Kidney tubule cell (primary cell): Measurements from ENCODE around the gene CSF3R.
"Not testable (repeated sequence)": the region's sequence is repeated elsewhere in the genome, so short reads cannot be mapped to it uniquely, and the experiment has no call there.

Source experiments
- DNase-seq: peaks from one replicate; pipeline ENCODE4 v3.0.0-alpha.2; 2018; ENCODE audit warnings: low spot score

The CSF3R gene

DNA sequence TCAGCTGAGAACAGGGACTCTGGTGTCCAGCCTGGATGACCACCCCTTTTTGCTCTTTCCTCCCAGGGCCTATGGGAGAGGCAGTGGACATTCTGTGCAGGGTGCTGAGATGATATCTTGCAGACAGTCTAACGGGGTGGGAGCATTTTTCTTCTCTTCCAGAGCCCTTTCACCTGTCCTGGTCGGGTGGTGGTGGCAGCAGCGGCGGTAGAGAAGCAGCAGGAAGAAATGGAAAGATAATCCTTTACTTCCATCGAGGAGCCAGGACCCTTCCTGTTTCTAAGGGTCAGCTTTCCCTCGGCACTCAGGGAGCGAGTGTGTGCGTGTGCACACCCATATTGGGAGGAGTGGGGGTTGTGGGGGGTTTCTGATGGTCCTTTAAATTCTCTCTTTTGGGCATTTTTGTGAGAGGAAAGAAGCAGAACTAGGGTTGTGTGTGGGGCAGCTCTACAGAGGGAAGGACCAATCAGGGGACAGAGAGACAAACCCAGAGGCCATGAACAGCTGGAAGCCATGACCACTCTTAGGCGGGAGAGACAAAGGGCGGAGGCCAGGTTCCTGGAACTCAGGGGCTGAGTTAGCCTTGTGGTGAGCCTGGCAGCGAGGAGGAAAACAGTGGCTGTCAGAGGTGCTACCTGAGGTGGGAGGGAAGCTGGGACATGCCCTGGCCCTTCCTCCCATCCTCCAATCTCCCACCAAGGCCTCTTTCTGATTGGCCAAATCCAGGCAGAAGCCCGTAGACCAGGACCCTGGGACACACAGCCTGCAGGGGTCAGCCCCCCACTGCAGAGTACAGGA is 31.2 kb upstream of the CSF3R start:
- no peak for DNase-seq

DNA sequence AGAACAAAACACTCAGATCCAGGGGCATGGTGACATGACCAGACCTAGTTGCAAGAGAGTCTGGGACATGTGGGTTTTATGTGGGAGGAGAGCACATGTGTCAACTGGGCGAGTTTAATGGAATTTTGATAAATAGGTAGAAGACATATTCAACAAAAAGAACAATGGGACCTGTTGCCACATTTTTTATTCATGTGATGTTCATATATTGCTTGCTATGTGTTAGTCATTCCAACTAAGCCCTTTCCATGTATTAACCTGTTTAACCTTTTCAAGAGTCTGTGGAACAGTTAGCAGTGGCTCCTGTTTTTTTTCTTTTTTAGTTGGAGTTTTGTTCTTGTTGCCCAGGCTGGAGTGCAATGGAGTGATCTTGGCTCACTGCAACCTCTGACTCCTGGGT is 30.1 kb upstream of the CSF3R start:
- no peak for DNase-seq

DNA sequence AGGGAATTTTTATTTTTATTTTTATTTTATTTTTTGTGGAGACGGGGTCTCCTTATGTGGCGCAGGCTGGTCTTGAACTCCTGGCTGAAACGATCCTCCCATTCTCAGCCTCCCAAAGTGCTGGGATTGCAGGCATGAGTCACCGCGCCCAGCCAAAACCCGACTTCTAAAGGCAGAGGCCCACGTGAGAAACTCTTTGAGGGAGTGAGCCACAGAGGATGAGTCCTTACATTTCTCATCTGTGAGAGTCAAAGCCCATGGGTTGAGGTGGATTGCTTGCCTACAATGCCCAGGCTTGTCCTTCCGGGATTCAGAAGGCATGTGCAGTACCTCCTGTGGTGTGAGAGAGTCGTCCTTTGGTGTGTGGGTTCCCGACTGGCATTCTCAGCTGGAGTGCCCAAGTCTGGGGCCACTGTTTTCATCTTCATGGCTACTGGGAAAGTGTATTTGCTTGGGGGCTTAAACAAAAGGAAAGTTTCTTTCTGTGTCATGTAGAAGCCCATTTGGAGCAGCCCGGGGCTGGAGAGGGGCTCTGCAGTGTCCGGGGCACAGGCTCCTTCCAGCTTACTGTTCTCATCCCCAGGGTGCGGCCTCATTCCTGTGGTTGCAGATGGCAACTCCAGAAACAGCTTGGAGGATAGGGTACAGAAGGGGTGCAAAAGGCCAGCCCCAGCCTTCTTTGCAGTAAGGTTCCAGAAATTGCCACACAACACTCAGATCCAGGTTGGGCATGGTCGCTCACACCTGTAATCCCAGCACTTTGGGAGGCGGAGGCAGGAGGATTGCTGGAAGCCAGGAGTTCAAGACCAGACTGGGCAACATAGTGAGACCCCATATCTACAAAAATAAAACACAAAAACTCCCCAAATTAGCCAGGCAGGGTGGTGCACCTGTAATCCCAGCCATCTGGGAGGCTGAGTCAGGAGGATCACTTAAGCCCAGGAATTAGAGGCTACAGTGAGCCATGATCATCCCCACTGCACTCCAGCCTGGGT is 29.4 kb upstream of the CSF3R start:
- DNase-seq = no peak

DNA sequence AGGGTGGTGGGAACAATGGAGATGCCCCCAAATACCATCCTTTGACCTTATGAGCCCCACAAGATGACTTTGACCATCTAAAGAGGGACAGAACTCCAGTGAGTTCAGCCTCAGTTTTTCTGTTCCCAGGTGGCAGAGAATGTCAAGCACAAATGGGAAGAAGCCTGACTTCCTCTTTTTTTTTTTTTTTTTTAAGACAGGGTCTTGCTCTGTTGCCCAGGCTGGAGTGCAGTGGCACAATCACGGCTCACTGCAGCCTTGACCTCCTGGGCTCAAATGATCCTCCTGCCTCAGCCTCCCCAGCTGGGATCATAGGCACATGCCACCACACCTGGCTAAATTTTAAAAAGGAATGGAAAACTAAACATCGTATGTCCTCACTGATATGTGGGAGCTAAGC is 28.5 kb upstream of the CSF3R start:
- not testable (repeated sequence) for DNase-seq

DNA sequence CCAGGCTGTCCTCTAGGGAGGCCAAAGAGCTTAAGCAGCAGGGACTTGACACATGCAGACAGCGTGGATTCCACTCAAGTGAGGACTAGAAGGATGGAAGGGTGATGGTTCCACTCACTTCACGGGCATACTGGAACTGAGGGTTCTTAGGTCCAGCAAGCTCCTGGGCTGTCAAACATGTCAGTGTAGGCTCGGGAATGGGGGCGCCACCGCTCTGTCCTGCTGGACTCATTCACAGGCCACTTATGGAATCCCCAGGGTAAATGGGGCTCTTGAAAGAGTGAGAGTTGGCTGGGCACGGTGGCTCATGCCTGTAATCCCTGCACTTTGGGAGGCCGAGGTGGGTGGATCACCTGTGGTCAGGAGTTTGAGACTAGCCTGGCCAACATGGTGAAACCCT is 27.7 kb upstream of the CSF3R start:
- no peak for DNase-seq

DNA sequence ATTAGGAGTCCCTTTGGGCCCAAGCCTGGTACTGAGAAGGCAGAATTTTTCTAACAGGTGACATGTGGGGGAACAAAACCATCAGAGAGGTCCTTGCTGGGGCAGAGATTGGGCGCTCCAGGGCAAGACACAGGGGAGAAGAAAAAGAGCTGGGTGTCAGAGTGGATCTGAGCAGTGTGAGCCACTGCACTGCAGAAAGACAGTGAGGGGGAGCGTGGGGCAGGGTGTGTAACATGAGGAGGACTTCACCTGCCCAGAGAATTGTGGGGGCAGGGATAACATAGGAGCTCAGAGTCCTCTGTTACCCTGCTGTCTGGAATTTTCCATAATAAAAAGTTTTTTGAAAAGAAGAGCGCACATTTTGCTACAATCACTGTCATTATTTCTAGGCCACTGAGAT is 25.5 kb upstream of the CSF3R start:
- no peak for DNase-seq

DNA sequence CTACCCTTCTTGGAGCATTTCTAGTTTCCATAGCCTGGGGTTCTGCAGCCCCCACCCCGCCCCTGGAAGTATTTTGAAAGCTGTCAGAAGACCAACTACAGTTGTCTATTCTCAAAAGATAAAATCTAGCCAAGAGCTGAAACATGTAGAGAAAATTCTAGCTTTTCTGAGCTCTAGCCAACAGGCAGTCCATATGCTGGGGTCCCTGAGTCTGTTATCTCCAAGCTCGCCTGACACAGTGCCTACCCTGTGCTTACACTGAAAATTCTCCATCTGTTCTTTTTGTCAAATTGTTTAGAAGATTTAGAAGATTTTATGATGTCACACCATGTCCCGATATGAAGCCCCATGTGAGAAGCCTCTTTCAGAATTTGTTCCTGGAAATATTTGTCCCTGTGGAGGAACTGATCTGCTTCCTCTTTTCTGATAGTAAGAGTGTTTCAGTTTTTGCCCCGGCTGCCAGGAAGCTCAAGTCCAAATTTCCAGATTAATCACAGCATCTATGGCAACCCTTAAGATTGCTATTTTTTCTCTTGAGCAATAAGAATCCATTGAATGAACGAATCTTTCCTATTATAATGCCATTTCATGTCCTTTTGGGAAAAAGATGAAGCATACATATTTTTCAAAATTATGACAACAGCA is 23.7 kb upstream of the CSF3R start:
- no peak for DNase-seq

DNA sequence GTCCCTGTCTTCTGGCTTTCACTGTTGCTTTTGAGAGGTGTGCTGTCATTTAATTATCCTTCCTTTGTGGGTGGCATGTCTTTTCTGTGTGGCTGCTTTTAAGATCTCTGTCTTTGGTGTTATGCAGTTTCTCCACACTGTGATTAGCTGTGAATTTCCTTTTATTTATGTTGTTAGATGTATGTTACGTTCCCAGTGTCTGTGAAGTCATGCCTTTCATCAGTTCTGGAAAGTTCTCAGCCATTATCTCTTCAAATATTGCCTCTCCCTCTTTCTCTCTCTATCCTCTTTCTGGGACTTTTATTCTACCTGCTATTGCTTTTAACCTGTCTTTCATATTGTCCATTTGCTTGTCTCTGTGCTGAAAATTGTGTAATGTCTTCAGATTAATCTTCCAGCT is 21.0 kb upstream of the CSF3R start:
- DNase-seq = no peak

DNA sequence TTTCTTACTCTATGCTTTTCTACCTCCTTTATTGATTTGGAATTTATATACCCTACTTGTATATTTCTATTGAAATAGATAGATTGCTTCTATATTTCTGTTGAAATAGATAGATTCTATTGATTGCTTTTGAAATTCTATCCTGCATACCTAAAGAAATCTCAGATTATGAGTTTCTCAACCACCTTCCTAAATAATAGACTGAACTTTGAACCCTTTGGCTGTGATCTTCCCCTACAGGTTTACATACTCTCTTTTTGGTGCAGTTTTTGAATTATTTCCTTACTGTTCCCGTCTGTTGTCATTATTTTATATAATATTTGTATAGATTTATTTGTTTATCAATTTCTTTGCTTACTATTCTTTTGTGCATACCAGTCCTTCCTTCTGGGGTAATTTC is 20.4 kb upstream of the CSF3R start:
- DNase-seq = no peak

DNA sequence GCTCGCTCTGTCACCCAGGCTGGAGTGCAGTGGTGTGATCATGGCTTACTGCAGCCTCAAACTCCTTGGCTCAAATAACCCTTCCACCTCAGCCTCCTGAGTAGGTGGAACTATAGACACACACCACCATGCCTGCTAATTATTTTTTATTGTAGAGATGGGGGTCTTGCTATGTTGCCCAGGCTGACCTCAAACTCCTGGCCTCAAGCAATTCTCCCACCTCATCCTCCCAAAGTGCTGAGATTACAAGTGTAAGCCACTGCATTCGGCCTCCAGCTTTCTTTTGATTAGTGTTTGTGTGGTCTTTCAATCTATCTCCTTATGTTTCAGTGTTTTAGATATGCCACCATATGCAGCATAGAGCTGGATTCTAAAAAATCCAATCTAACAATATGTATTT is 19.9 kb upstream of the CSF3R start:
- no peak for DNase-seq

DNA sequence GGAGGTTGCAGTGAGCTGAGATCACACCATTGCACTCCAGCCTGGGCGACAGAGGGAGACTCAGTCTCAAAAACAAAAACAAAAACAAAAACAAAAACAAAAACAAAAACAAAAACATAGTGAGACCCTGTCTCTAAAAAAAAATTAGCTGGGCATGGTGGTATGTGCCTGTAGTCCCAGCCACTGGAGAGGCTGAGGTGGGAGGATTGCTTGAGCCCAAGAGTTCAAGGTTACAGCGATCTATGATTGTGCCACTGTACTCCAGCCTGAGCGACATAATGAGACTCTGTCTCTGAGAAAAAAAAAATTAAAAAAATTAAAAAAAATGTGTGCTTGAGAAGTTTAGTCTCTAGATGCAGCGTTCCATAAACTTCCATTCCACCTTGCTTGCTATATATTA is 19.2 kb upstream of the CSF3R start:
- not testable (repeated sequence) for DNase-seq

DNA sequence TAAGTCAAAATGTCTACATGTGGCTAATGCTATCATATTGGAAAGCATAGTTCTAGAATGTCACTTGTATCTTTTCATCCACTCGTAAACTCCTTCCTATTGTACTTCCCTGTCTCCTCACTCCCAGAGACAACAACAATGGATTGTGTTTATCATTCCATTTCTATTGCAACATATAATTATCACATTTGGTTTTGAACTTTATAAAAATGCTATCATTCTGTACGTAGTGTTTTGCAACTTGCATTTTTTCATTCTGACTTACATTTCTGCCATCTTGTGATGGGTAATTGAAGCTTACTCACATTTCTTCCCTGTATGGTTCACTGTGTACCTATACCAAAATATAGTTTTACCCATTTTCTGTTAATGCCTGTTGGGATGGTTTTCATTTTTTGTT is 14.5 kb upstream of the CSF3R start:
- no peak for DNase-seq

DNA sequence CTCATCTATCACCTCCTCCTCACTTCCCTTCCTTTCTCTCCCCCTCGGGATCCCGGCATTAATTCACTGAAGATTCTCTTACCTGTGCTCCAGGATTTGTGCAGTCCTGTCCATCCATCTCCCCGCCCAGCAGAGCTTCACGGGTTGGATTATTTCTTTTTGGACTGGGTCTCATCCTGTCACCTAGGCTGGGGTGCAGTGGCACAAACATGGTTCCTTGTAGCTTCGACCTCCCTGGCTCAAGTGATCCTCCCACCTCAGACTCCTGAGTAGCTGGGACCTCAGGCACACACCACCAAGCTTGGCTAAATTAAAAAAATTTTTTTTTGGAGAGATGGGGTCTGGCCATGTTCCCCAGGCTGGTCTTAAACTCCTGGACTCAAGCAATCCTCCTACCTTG is 12.3 kb upstream of the CSF3R start:
- DNase-seq = no peak

DNA sequence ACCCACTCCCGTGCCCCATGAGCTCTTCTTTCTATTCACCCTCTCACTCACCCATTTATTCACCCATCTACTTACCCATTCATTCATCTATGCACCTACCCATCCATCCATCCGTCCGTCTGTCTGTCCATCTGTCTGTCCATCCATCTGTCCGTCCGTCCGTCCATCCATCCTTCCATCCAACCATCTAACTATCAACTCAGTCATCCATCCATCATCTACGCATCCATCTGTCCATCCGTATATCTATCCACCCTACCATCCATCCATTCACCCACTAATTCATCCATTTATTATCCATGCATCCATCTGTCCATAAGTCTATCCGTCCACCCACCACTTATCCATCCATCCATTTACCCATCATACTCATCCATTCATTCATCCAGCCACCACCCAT is 10.8 kb upstream of the CSF3R start:
- DNase-seq = no peak

DNA sequence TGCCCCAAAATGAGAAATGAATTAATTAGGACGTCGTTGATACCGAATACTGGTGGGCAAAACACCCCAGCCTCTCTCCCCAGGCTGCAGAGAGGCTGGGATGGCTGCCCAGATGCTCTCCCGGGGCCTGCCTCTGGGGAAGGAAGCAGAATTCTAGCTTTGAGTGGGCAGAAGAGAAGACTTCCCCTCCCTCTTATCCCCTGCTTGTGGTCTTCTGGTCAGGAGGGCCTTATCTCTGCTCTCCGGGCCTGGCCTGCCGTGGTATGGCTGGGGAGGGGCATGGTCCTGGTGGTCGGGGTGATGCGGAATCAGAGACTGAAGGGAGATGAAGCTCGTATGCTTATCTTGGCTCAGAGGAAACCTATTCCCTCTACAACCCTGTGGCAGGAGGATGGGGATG is 9.8 kb upstream of the CSF3R start:
- DNase-seq = no peak

DNA sequence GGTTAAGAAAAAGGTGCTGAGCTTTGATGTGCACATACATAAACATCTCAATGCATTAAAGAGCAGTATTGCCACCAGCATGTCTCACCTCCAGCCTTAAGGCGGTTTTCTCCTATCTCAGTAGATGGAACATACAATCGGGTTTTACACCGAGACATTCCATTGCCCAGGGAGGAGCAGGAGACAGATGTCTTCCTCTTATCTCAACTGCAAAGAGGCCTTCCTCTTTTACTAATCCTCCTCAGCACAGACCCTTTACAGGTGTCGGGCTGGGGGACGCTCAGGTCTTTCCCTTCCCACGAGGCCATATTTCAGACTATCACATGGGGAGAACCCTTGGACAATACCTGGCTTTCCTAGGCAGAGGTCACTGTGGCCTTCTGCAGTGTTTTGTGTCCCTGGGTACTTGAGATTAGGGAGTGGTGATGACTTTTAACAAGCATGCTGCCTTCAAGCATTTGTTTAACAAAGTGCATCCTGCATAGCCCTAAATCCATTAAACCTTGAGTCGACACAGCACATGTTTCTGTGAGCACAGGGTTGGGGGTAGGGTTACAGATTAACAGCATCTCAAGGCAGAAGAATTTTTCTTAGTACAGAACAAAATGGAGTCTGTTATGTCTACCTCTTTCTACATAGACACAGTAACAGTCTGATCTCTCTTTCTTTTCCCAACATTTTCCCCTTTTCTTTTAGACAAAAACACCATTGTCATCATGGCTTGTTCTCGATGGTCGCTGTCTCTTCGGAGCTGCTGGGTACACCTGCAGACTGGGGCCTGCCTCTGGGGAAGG is 6.7 kb upstream of the CSF3R start:
- not testable (repeated sequence) for DNase-seq

DNA sequence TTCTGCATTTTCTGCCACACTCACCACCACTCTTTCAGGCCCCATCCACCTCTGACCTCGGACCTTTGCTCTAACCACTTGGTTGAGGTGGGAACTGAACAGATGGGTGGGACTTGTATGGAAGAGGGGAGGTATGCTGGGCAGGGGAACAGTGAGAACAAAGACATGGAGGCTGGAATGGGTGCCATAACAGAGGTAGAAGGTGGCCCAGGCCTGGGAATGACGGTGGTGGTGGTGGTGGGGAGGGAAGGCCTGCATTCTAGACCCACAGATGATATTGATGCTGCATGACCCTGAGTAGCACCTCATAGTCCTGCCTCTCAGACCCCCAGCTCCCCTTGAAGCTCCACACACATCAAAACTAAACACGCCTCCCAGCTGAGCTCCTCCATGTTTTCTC is 5.2 kb upstream of the CSF3R start:
- DNase-seq = no peak

DNA sequence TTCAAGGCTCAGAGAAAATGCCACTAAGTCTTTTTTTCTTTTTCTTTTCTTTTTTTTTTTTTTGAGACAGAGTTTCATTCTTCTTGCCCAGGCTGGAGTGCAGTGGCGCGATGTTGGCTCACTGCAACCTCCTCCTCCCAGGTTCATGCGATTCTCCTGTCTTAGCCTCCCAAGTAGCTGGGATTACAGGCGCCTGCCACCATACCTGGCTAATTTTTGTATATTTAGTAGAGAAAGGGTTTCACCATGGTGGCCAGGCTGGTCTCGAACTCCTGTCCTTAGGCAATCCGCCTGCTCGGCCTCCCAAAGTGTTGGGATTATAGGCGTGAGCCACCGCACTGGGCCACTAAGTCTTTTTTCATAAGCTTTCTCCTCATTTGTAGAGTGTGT is 4.6 kb upstream of the CSF3R start:
- not testable (repeated sequence) for DNase-seq

DNA sequence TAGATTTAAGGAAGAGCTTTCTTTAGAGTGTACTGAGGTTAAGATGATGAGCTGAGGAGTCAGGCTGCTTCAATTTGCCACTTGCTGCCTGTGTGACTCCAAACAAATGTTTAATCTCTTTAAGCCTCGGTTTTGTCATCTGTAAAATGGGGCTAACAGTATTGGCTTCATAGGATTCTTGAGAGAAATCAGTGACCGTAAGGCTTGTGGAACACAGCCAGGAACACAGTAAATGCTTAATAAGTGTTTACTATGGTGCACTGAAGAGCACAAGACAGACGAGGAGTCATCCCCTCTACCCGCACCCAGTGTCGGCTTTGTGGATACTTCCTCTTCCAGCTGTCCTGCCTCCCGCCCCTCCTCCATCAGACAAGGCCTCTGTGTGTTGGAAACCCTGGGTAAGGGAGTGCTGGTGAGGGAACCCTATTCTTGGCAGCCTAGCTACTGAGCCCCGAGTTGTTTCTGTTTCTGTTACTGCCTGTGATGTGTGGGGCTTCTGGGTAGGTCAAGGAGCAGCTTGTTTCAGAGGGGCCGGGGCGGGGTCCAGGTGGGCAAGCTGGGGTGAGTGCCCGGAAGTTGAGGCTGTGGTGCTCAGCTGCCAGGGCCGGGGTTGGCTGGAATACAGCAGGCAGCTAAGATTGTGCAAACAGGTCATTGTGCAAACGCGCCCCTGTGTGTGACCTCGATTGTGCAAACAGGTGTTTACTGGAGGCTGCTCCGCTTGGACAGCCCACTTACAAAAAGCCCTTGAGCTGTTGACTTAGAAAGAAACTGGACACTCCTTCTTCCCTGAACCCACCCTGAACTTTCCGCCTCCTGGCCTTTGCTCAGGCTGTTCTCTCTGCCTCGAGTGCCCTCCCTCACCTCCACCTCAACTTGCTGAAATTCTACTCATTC is 4.0 kb upstream of the CSF3R start:
- DNase-seq = no peak

DNA sequence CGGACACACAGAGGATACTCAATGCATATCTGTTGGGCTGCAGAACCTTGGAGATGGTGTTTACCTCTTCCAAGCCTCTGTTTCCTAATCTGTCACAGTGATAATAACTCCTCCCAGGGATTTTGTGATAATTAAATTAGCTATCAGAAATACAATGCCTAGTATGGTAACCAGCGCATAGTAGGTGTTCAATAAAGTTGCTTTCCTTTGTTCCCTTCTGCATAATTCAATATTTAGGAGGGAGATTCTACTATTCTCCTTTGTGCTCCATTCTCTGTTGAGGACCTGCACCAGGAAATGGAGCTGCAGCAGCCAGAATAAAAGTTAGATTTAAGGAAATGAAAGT is 3.4 kb upstream of the CSF3R start:
- DNase-seq = no peak

DNA sequence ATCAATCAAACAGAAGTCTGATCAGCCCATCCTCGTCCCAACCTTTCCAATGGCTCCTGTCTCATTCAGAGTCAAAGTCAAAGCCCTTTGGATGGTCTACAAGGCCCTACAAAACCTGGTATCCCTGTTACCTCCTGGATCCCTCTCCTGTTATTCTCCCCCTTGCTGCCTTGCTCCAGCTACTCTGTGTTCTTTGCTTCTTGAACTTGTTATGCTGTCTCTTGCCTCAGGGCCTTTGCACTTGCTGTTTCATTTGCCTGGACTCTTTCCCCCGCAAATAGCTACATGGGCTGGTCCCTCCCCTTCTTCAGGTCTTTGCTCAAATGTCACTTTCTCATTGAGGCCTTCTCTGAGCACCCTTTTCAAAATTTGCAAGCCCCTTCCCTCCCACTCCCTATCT is 1.4 kb upstream of the CSF3R start:
- no peak for DNase-seq
